OCI-LY3 (cell line): ENCODE data around the gene GINS2.

Source experiments
- H2AFZ ChIP-seq: fragments of 200-600, 300-600 bp; shearing (Covaris generic); 2 replicates; pipeline ENCODE4 v1.6.0; 2014; ENCODE audit warnings: antibody characterized with exemption, low read depth, low read length
- H3K27ac ChIP-seq: fragments of 200-600, 300-600 bp; sonication (generic); 2 replicates; pipeline ENCODE4 v1.5.1; 2014; ENCODE audit warnings: mild to moderate bottlenecking, low read length, moderate library complexity, mixed read lengths
- H3K27me3 ChIP-seq: fragments of 200-600, 300-600 bp; sonication (generic); 2 replicates; pipeline ENCODE4 v1.6.1; 2014; ENCODE audit warnings: low read depth, low read length, mixed read lengths
- H3K36me3 ChIP-seq: fragments of 200-600, 300-600 bp; sonication (generic); replicated peaks from 2 replicates; pipeline ENCODE3; 2014; ENCODE audit warnings: low read depth, low read length, mixed read lengths
- H3K4me1 ChIP-seq: fragments of 300-600, 200-600 bp; sonication (generic); 2 replicates; pipeline ENCODE4 v1.6.1; 2014; ENCODE audit warnings: low read length, mixed read lengths
- H3K4me2 ChIP-seq: fragments of 200-600, 300-600 bp; sonication (generic); 2 replicates; pipeline ENCODE4 v1.6.1; 2014; ENCODE audit warnings: low read length, mixed read lengths
- H3K4me3 ChIP-seq: fragments of 300-600, 200-600 bp; sonication (generic); 2 replicates; pipeline ENCODE4 v1.5.1; 2014; ENCODE audit warnings: antibody characterized with exemption, mild to moderate bottlenecking, low read length, moderate library complexity
- H3K79me2 ChIP-seq: fragments of 300-600, 200-600 bp; shearing (Covaris generic); 2 replicates; pipeline ENCODE4 v1.6.1; 2014; ENCODE audit warnings: mild to moderate bottlenecking, low read length, mixed read lengths
- H3K9ac ChIP-seq: fragments of 300-600, 200-600 bp; shearing (Covaris generic); 2 replicates; pipeline ENCODE4 v1.6.0; 2014; ENCODE audit warnings: mild to moderate bottlenecking, low read length, moderate library complexity
- H3K9me3 ChIP-seq: fragments of 200-600, 300-600 bp; shearing (Covaris generic); 2 replicates; pipeline ENCODE4 v1.6.1; 2014; ENCODE audit warnings: low read length, mixed read lengths; ENCODE audit not compliant: insufficient read depth
- H4K20me1 ChIP-seq: fragments of 200-600, 300-600 bp; sonication (generic); 2 replicates; pipeline ENCODE4 v1.6.1; 2016; ENCODE audit warnings: low read length, mixed read lengths; ENCODE audit not compliant: insufficient read depth
- EZH2phosphoT487 ChIP-seq: fragments of 200-600 bp; shearing (Covaris generic); IDR thresholded peaks from 2 replicates; pipeline ENCODE4 v1.6.1; 2018; ENCODE audit warnings: antibody characterized with exemption, mixed run types, low read depth
- TF ChIP-seq, protein P1 (sequence below): fragments of 200-600, 300-600 bp; sonication (generic); IDR thresholded peaks from 2 replicates; pipeline ENCODE4 v1.5.1; 2014; ENCODE audit warnings: antibody characterized with exemption, low read length, low read depth

GINS2 gene

DNA sequence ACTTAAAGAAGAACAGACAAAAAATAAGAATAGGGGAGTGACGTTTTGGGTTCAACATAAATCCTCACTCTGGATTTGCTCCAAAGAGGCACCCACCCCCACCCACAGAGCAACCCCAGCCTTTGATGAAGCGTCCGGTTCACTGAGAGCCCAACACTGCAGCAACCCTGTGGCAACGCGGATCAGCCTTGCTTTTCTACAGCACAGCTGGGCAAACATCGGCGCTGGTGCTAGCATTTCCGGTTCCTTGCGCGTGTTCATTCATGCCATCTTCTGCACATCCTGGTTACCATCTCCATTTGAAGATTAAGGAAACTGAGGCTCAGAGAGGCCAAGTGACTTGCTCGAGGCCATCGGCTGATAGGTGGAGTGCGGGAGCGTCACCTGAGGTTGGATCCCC lies 8.7 kb upstream of the GINS2 start:
- H3K27ac ChIP-seq = no peak overlapping the region
- H3K9me3 ChIP-seq = no peaks in the 10 kb centered on the region
- no peaks in the 10 kb centered on the region for H3K4me1 ChIP-seq
- no peak overlapping the region for H3K4me3 ChIP-seq
- no peaks in the 10 kb centered on the region for H3K36me3 ChIP-seq
- H4K20me1 ChIP-seq = no peaks in the 10 kb centered on the region
- no peak overlapping the region for H3K4me2 ChIP-seq
- H3K27me3 ChIP-seq = peaks cover 42% of the 10 kb centered on the region
- H3K79me2 ChIP-seq = no peaks in the 10 kb centered on the region
- no peak overlapping the region for H3K9ac ChIP-seq
- no peak for TF ChIP-seq EZH2phosphoT487
- TF ChIP-seq, protein P1, sequence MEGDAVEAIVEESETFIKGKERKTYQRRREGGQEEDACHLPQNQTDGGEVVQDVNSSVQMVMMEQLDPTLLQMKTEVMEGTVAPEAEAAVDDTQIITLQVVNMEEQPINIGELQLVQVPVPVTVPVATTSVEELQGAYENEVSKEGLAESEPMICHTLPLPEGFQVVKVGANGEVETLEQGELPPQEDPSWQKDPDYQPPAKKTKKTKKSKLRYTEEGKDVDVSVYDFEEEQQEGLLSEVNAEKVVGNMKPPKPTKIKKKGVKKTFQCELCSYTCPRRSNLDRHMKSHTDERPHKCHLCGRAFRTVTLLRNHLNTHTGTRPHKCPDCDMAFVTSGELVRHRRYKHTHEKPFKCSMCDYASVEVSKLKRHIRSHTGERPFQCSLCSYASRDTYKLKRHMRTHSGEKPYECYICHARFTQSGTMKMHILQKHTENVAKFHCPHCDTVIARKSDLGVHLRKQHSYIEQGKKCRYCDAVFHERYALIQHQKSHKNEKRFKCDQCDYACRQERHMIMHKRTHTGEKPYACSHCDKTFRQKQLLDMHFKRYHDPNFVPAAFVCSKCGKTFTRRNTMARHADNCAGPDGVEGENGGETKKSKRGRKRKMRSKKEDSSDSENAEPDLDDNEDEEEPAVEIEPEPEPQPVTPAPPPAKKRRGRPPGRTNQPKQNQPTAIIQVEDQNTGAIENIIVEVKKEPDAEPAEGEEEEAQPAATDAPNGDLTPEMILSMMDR = no peak
- H2AFZ ChIP-seq = no peak overlapping the region

DNA sequence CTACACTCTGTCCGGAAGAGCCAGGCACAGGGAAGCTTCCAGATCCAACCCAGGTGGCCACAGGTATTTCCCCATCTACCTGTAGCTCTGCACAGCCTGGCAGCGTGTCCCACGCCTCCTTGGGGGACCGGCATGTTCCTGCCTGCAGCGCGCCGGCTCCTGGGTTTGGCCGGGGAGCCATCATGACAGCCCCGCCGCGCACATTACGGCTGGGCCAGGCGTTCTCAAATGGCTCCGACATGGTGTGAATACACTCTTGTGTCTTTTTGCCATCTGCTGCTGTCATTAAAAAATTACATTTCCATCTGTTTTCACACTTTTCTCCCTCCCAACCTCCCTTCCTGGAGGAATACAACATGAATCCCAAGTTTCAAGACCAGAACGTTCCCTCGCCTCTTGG lies 8.0 kb upstream of the GINS2 start:
- Histone ChIP-seq H4K20me1 (no peaks in the 10 kb centered on the region), H3K9ac (no peak overlapping the region), H2AFZ (no peak overlapping the region), H3K9me3 (no peaks in the 10 kb centered on the region), H3K4me3 (no peak overlapping the region), H3K4me1 (no peaks in the 10 kb centered on the region), H3K27me3 (peaks cover 41% of the 10 kb centered on the region), H3K36me3 (no peaks in the 10 kb centered on the region), H3K79me2 (no peaks in the 10 kb centered on the region), H3K4me2 (no peak overlapping the region), H3K27ac (no peak overlapping the region)
- TF ChIP-seq, protein P1 = no peak
- TF ChIP-seq EZH2phosphoT487 = no peak

DNA sequence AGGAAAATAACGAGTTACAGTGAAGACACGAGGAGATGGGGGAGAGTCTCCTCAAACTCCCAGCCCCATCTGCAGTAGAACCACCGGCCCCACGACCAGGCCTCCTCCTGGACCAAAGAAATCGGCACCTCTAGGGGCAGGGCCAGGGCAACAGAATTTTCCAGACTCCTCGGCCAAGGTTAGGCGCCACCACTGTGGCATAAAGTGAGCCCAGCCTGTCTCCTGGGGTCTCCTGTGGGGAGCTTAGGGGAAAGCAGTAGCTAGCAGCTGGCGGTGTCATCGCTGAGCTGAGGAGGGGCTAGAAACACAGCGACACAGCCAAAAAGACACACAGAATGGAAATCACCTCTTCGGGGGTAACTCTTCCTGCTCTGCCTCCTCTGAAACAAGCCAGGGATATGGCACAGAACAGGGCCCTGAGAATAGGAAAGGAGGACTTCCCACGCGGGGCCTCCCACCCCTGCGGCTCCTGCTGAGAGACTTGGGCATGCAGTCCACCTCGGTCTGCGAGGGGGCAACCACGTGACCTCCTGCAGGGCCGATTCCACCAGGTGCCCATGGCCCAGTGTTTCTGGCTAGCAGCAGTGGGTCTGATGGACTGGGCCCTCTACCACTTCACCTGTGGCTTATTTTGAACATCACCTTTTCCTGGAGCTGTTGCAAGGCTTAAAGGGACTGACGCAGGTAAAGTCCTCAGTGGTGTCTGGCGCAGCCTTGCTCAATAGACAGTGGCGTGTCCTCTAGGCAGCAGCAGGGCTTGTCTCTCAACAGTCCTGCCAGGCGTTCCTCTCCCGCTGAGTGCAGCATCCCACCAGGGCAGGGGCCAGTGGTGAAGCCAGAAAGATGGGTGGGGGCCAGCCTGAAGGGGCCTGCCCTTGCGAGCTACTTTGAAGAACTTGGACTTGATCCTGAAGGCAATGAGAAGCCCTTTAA lies 6.7 kb upstream of the GINS2 start:
- H3K9ac ChIP-seq = no peak overlapping the region
- H3K4me3 ChIP-seq = no peak overlapping the region
- no peak for TF ChIP-seq EZH2phosphoT487
- TF ChIP-seq, protein P1 = no peak
- H2AFZ ChIP-seq = no peak overlapping the region
- no peak overlapping the region for H3K27ac ChIP-seq
- H3K27me3 ChIP-seq = peaks cover 40% of the 10 kb centered on the region
- H3K9me3 ChIP-seq = no peaks in the 10 kb centered on the region
- no peaks in the 10 kb centered on the region for H3K36me3 ChIP-seq
- no peaks in the 10 kb centered on the region for H3K4me1 ChIP-seq
- H3K4me2 ChIP-seq = no peak overlapping the region
- no peaks in the 10 kb centered on the region for H3K79me2 ChIP-seq
- H4K20me1 ChIP-seq = no peaks in the 10 kb centered on the region

DNA sequence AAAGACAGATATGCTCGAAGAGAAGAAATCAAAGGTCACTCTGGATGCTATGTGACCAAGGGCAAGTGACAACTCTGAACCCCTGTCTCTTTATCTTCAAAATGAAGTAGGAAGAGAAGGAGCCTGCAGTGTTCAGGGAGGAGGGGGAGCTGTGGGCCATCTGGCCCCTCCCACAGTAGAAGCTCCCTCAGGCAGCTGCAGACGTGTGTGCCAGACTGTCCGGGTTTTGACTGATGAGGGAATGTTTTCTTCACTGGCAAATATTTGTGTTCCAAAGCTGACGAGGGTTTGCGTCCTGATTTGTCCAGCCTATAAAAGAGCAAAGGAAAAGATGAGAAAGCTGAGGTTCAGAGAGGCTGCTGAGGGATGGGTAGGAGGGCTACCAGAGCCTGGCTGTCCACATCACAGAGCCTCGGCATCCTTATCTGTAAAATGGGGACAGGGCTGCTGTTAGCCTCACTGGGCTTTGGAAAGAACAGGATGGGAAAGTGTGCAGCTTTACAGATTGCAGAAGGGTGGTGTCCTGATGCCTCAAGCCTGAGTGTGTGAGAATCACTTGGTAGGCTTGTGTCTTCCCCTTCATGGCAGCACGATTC lies 1.8 kb upstream of the GINS2 start:
- peaks cover 17% of the 10 kb centered on the region for H3K79me2 ChIP-seq
- H3K27ac ChIP-seq = no peak overlapping the region
- no peaks in the 10 kb centered on the region for H3K9me3 ChIP-seq
- no peak overlapping the region for H3K4me2 ChIP-seq
- H3K4me1 ChIP-seq = peaks cover 10% of the 10 kb centered on the region
- H4K20me1 ChIP-seq = no peaks in the 10 kb centered on the region
- H3K27me3 ChIP-seq = 0 out of 2 replicates have a peak, but pooled peaks cover 11% of the 10 kb centered on the region
- no peak overlapping the region for H3K4me3 ChIP-seq
- H3K36me3 ChIP-seq = peaks cover 12% of the 10 kb centered on the region
- no peak overlapping the region for H3K9ac ChIP-seq
- TF ChIP-seq, protein P1 = no peak
- TF ChIP-seq EZH2phosphoT487 = no peak
- H2AFZ ChIP-seq = no peak overlapping the region
